ENCODE results near the gene HAGH. TPM values are rescaled to one million over a fixed set of nuclear protein-coding genes. Genes with fewer than 3 reads are reported as not detected.

Gene HAGH
- total and polyA plus RNA-seq, 9 of the 15 experiments (the other 6 are each of a cell fraction or from before 2014, with no cell fraction given), result 0.46 to 35.1 (median 16.8) TPM

DNA sequence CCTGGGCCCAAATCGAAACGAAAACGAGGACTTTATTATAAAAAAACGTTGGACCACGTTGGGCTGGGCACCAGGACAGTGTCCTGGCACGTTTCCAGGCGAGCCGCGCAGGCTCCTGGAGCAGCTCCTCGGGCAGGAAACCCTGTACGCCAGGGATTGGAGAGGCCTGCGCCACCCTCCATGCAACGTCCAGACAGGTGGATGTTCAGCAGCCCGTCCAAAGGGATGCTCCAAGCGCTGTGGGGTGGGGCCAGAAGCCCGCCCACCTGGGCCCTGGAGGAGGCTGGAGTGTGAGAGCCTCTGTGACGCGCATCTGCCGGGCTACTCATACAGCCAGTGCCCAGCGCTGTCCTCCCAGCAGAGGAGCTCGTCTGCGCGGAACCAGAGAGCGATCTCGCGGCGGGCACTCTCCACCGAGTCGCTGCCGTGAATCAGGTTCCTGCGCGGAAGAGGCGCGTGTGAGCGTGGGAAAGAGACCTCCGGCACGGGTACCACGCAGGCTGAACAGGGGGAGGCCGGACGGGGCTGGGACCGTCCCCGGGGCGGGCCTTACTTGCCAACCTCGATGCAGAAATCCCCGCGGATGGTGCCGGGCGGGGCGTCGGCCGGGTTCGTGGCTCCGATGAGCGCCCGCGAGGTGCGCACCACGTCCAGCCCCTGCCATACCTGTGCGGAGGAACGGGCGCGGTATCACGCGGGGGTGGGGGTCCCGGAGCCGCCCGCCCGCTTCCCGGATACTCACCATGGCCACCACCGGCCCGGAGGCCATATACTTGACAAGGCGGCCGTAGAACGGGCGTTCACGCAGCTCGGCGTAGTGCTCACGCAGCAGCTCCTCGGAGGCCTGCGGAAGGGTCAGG is 56.1 kb downstream of the HAGH start (continued):
- TF ChIP-seq ZNF212 (CRISPR knock-in tag; IDR thresholded peaks at IDR 0.05), result no peak
- no peak for TF ChIP-seq THRAP3 (IDR thresholded peaks at IDR 0.05; ENCODE audit: borderline replicate concordance)
- TF ChIP-seq CHD4 (IDR thresholded peaks at IDR 0.05; ENCODE audit: insufficient read depth, insufficient replicate concordance, low read depth, low read length, poor library complexity, severe bottlenecking), result no peak
- TF ChIP-seq TBP (optimal IDR thresholded peaks at IDR 0.05; ENCODE audit: low read depth, low read length), result peak; percentile 25
- no peak for TF ChIP-seq SP2 (IDR thresholded peaks at IDR 0.05; ENCODE audit: extremely low read depth, low read depth, low read length, poor library complexity, severe bottlenecking)
- no peak for TF ChIP-seq HNRNPL (IDR thresholded peaks at IDR 0.05; ENCODE audit: low read depth, low read length)
- TF ChIP-seq ZKSCAN8 (CRISPR knock-in tag; IDR thresholded peaks at IDR 0.05), result no peak
- no peak for TF ChIP-seq TRIM24 (IDR thresholded peaks at IDR 0.05)
- no peak for TF ChIP-seq TCF3 (CRISPR knock-in tag; IDR thresholded peaks at IDR 0.05)
- no peak for TF ChIP-seq ZNF324 (CRISPR knock-in tag; IDR thresholded peaks at IDR 0.05)
- TF ChIP-seq, protein P1, sequence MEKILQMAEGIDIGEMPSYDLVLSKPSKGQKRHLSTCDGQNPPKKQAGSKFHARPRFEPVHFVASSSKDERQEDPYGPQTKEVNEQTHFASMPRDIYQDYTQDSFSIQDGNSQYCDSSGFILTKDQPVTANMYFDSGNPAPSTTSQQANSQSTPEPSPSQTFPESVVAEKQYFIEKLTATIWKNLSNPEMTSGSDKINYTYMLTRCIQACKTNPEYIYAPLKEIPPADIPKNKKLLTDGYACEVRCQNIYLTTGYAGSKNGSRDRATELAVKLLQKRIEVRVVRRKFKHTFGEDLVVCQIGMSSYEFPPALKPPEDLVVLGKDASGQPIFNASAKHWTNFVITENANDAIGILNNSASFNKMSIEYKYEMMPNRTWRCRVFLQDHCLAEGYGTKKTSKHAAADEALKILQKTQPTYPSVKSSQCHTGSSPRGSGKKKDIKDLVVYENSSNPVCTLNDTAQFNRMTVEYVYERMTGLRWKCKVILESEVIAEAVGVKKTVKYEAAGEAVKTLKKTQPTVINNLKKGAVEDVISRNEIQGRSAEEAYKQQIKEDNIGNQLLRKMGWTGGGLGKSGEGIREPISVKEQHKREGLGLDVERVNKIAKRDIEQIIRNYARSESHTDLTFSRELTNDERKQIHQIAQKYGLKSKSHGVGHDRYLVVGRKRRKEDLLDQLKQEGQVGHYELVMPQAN (IDR thresholded peaks at IDR 0.05; ENCODE audit: borderline replicate concordance), result no peak
- TF ChIP-seq POLR2A (conservative IDR thresholded peaks at IDR 0.05), result peak; percentile 63
- no peak for TF ChIP-seq GABPB2 (CRISPR knock-in tag; conservative IDR thresholded peaks at IDR 0.05)
- peak; percentile 51; the same call in 1 of the 2 replicates for TF ChIP-seq SAFB (IDR thresholded peaks at IDR 0.05; ENCODE audit: borderline replicate concordance, low read depth, low read length)
- no peak for TF ChIP-seq ARID2 (IDR thresholded peaks at IDR 0.05)
- TF ChIP-seq POLR3G (IDR thresholded peaks at IDR 0.05; ENCODE audit: extremely low read depth, insufficient read length, insufficient replicate concordance), result no peak
- TF ChIP-seq HEY1 (CRISPR knock-in tag; IDR thresholded peaks at IDR 0.05; ENCODE audit: borderline replicate concordance), result no peak
- TF ChIP-seq, protein P2, sequence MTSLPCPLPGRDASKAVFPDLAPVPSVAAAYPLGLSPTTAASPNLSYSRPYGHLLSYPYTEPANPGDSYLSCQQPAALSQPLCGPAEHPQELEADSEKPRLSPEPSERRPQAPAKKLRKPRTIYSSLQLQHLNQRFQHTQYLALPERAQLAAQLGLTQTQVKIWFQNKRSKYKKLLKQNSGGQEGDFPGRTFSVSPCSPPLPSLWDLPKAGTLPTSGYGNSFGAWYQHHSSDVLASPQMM (CRISPR knock-in tag; IDR thresholded peaks at IDR 0.05), result no peak
- TF ChIP-seq ATF1 (CRISPR knock-in tag; IDR thresholded peaks at IDR 0.05), result no peak
- peak; percentile 31 for TF ChIP-seq ATF1 (tag; IDR thresholded peaks at IDR 0.05)

Data from K562 (cell line).